Stomach (tissue), 9 donors: ENCODE measurements around the gene MCTP1. TPM values are rescaled to one million over a fixed set of nuclear protein-coding genes. Genes with fewer than 3 reads are reported as not detected.

Source experiments
- DNase-seq, 2 donors: peaks; one replicate each; pipeline versions ENCODE4 v3.0.0 to v3.0.0-alpha.2; 2013 to 2019
- H3K27ac ChIP-seq, 5 donors: fragments of 200-600 bp in 4 of 5; sonication (generic) in 4 of 5; one replicate each; pipeline ENCODE4 v1.5.1; 2013 to 2019; ENCODE audit warnings: mild to moderate bottlenecking in 1 of 5, moderate library complexity in 1 of 5
- H3K27me3 ChIP-seq, 3 donors: fragments of 200-600 bp; sonication (generic); one replicate each; pipeline ENCODE4 v1.5.1; 2017 to 2019; ENCODE audit warnings: mixed run types in 1 of 3
- H3K36me3 ChIP-seq, 4 donors: fragments of 200-600 bp; sonication (generic); 1 replicate in 3 of 4; 2 replicates in 1 of 4; pipeline ENCODE4 v1.5.1; 2016 to 2019
- H3K4me1 ChIP-seq, 4 donors: fragments of 200-600 bp; sonication (generic); one replicate each; pipeline ENCODE4 v1.5.1; 2016 to 2019
- H3K4me3 ChIP-seq, 4 donors: fragments of 200-600 bp; sonication (generic) in 3 of 4; one replicate each; pipeline ENCODE4 v1.5.1; 2016 to 2019; ENCODE audit warnings: mild to moderate bottlenecking in 1 of 4
- H3K9me3 ChIP-seq, 4 donors: fragments of 200-600 bp; sonication (generic); one replicate each; pipeline ENCODE4 v1.5.1; 2016 to 2019
- CTCF ChIP-seq, 7 experiments: fragments of 450-650 bp in 4 of 7; fragments of 200-600 bp in 3 of 7; sonication (generic) in 3 of 7; IDR thresholded peaks; one replicate each; pipeline ENCODE4 v1.5.1; 2016 to 2019; ENCODE audit warnings: antibody characterized with exemption in 7 of 7, control low read depth in 2 of 7, mild to moderate bottlenecking in 1 of 7
- EP300 ChIP-seq: sonication (generic); formaldehyde crosslinking; IDR thresholded peaks from one replicate; pipeline ENCODE4 v1.6.1; 2017; ENCODE audit warnings: antibody characterized with exemption
- POLR2A ChIP-seq, 4 donors: fragments of 450-650 bp; IDR thresholded peaks; one replicate each; pipeline ENCODE4 v1.6.1; 2016; ENCODE audit warnings: antibody characterized with exemption in 4 of 4, control low read depth in 2 of 4, mild to moderate bottlenecking in 1 of 4, moderate library complexity in 1 of 4
- POLR2AphosphoS5 ChIP-seq, 3 donors: sonication (generic); formaldehyde crosslinking; IDR thresholded peaks; one replicate each; pipeline ENCODE4 v1.6.1; 2016; ENCODE audit warnings: antibody characterized with exemption in 3 of 3
- WGBS, 5 donors: extraction: QIAGEN DNeasy Blood & Tissue Kit in 3 of 5; methylation state at CpG; one replicate each; pipeline versions ENCODE4 v1.1.5 to v1.1.7; 2013 to 2018; 5-methylcytosine and 5-hydroxymethylcytosine counted together
- intact Hi-C: fragments of 100-400 bp; cut with DNase I; formaldehyde crosslinking; loops from one replicate; pipeline ENCODE4 v1.15.1; 2023; ENCODE audit warnings: low total_unique reads
- polyA plus RNA-seq, 3 donors: library from polyadenylated mRNA; stranded (reverse); fragments of 200-250 nt; gene quantifications; one replicate each; pipeline ENCODE4 v1.2.3, GENCODE V29; 2013
- total RNA-seq, 5 donors: library from RNA; depleted of rRNA; stranded (reverse); fragments of >200 nt; gene quantifications; one replicate each; pipeline versions ENCODE4 v1.1.0 to v1.2.3, GENCODE V29; 2014 to 2016
- donor health status: healthy with polysubstance abuse.
- donor health status: Bipolar disorder and iron deficiency.
- donor health status: healthy.

Gene MCTP1
- total and polyA plus RNA-seq, 8 donors = 1.4 to 47.9 (median 11.3) TPM

GRCh38 chr5:94920570-94920969 is 364.3 kb downstream of the MCTP1 start:
- H3K4me3 ChIP-seq = no peak overlapping the region
- H3K36me3 ChIP-seq = no peaks in the 10 kb centered on the region
- intact Hi-C loops = no loop called here
- WGBS, 5 donors = 87 to 93% (median 92%) methylated on average over 14 of the region's 14 CpGs
- no peaks in the 10 kb centered on the region for H3K4me1 ChIP-seq
- H3K9me3 ChIP-seq = no peaks in the 10 kb centered on the region
- H3K27me3 ChIP-seq = no peaks in the 10 kb centered on the region
- TF ChIP-seq POLR2A (IDR thresholded peaks at IDR 0.05) (no peak), CTCF (IDR thresholded peaks at IDR 0.05) (no peak), EP300 (no peak), POLR2AphosphoS5 (IDR thresholded peaks at IDR 0.05) (no peak)
- DNase-seq = no peak
- H3K27ac ChIP-seq = no peak overlapping the region

GRCh38 chr5:94916619-94917018 is 368.3 kb downstream of the MCTP1 start:
- intact Hi-C loops = no loop called here
- Histone ChIP-seq H3K4me1 (no peaks in the 10 kb centered on the region), H3K36me3 (peaks cover 0 to 4% (median 0%) of the 10 kb centered on the region in 4 donors), H3K27ac (no peak overlapping the region), H3K4me3 (no peak overlapping the region), H3K9me3 (no peaks in the 10 kb centered on the region), H3K27me3 (no peaks in the 10 kb centered on the region)
- WGBS, 5 donors = 60 to 89% (median 75%) methylated on average over 2 of the region's 2 CpGs
- peak in 1 of 2 donors; percentile 28 for DNase-seq
- TF ChIP-seq EP300 (no peak), CTCF (IDR thresholded peaks at IDR 0.05) (no peak), POLR2A (IDR thresholded peaks at IDR 0.05) (no peak), POLR2AphosphoS5 (IDR thresholded peaks at IDR 0.05) (no peak)

- no peak for TF ChIP-seq EP300
- no peak overlapping the region for H3K27ac ChIP-seq
- DNase-seq = no peak
- intact Hi-C loops = no loop called here
- H3K4me3 ChIP-seq = no peak overlapping the region
- H3K36me3 ChIP-seq = peaks cover 0 to 5% (median 4%) of the 10 kb centered on the region in 4 donors
- WGBS, 5 donors = 83 to 91% (median 87%) methylated on average over 3 of the region's 3 CpGs
- H3K9me3 ChIP-seq = no peaks in the 10 kb centered on the region
- H3K27me3 ChIP-seq = no peaks in the 10 kb centered on the region
- H3K4me1 ChIP-seq = no peaks in the 10 kb centered on the region
Observed at GRCh38 chr5:94911276-94911675, 373.6 kb downstream of the MCTP1 start.

DNA sequence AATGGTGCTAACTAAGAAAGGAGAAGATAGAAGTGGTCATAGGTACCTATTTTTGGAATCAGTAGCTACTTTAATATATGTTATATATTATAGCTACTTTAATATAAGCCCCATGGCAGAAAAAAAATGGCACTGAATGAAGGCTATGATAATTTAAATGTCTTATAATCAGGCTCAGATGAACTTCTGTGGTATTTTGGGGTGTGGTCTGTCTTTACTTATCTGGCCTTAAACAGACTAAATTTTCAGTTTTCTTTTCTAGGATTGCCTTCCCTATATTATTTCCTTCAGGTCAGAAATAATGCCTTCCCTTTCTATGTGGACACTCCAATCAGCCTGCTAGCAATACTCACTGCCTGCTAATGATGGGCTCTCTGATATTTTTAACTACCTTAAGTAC is 374.2 kb downstream of the MCTP1 start:
- TF ChIP-seq EP300 = no peak
- TF ChIP-seq CTCF (IDR thresholded peaks at IDR 0.05) = no peak
- TF ChIP-seq POLR2AphosphoS5 (IDR thresholded peaks at IDR 0.05) = no peak
- TF ChIP-seq POLR2A (IDR thresholded peaks at IDR 0.05) = no peak
- intact Hi-C loops = no loop called here
- Histone ChIP-seq H3K36me3 (peaks cover 0 to 10% (median 6%) of the 10 kb centered on the region in 4 donors), H3K4me3 (no peak overlapping the region), H3K9me3 (no peaks in the 10 kb centered on the region), H3K27me3 (no peaks in the 10 kb centered on the region), H3K27ac (no peak overlapping the region), H3K4me1 (no peaks in the 10 kb centered on the region)
- no peak for DNase-seq

DNA sequence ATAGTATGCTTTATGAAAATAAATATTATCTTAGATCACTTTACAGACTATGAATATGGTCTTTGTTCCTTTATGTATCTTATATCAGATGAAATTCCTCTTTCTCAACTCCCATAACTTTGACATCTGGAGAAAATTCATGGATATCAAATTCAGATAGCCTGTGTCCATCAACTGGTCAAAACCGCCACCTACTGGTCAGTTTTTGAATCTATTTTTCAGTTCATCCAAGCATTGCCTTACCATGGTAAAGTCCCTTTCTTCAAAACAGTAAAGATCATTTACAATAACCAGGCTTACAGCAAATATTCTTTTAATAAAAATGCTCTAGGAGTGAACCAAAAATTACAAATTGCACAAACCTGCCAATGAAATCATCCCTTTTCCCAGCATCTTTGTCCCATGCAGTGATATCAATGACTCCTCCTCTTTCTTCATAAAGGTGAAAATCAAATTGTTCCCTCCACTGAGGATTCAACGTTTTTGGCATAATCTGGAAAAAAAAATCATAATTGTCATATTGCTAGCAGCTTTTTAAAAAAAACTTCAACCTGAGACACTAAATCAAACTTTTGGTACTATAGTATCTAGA is 375.9 kb downstream of the MCTP1 start:
- H3K36me3 ChIP-seq = peaks cover 0 to 14% (median 10%) of the 10 kb centered on the region in 4 donors
- H3K9me3 ChIP-seq = no peaks in the 10 kb centered on the region
- WGBS, 5 donors = 21 to 34% (median 24%) methylated on average over 2 of the region's 2 CpGs
- no peak for TF ChIP-seq EP300
- peak in 4 of 7 experiments; percentile 10 to 45 (median 33) for TF ChIP-seq CTCF (IDR thresholded peaks at IDR 0.05)
- H3K4me1 ChIP-seq = no peaks in the 10 kb centered on the region
- peak in 1 of 2 donors; percentile 44 for DNase-seq
- no peaks in the 10 kb centered on the region for H3K27me3 ChIP-seq
- no peak overlapping the region for H3K27ac ChIP-seq
- intact Hi-C loops = no loop called here
- H3K4me3 ChIP-seq = no peak overlapping the region
